WTC11 (cell line): ENCODE data around the gene SH3PXD2A. TPM values are rescaled to one million over a fixed set of nuclear protein-coding genes. Genes with fewer than 3 reads are reported as not detected.

Experiments
- ATAC-seq: fragments of 200-7000 bp; cut with Tn5 transposase; 2 replicates; pipeline ENCODE4 v1.10.0; 2021; ENCODE audit warnings: mild to moderate bottlenecking, moderate library complexity
- CTCF ChIA-PET: fragments of 300-600 bp; sonication (Branson Sonifier 250); formaldehyde crosslinking; loops from one replicate; lab custom pipeline; 2021; ENCODE audit warnings: antibody characterized with exemption; lab: Charles Lee
- POLR2A ChIA-PET: fragments of 350-600 bp; sonication (Branson Sonifier 250); formaldehyde crosslinking; loops from one replicate; lab custom pipeline; 2021; ENCODE audit warnings: antibody characterized with exemption; lab: Charles Lee
- DNase-seq: peaks from one replicate; pipeline ENCODE4 v3.0.0; 2021; ENCODE audit warnings: low spot score
- H3K27ac Mint-ChIP-seq: 2 replicates; pipeline ENCODE4 v1.8.0; 2021; ENCODE audit warnings: mixed read lengths
- H3K27me3 Mint-ChIP-seq: 2 replicates; pipeline ENCODE4 v1.8.0; 2021; ENCODE audit warnings: low read depth, mild to moderate bottlenecking, moderate library complexity, mixed read lengths
- H3K36me3 Mint-ChIP-seq: 2 replicates; pipeline ENCODE4 v1.8.0; 2021; ENCODE audit warnings: mixed read lengths
- H3K4me1 Mint-ChIP-seq: 2 replicates; pipeline ENCODE4 v1.8.0; 2022; ENCODE audit warnings: mixed read lengths
- H3K4me3 Mint-ChIP-seq: 2 replicates; pipeline ENCODE4 v1.8.0; 2021; ENCODE audit warnings: mild to moderate bottlenecking, moderate library complexity, mixed read lengths
- H3K9me3 Mint-ChIP-seq: 2 replicates; pipeline ENCODE4 v1.8.0; 2021; ENCODE audit warnings: mixed read lengths
- ATF6 ChIP-seq: sonication (generic); formaldehyde crosslinking; IDR thresholded peaks from 2 replicates; pipeline ENCODE4 v1.8.1; 2023; ENCODE audit warnings: mild to moderate bottlenecking, missing genetic modification reagents
- CREM ChIP-seq: sonication (generic); formaldehyde crosslinking; IDR thresholded peaks from 2 replicates; pipeline ENCODE4 v1.8.1; 2022; ENCODE audit warnings: mild to moderate bottlenecking, missing genetic modification reagents, moderate library complexity
- ESRRA ChIP-seq: sonication (generic); formaldehyde crosslinking; IDR thresholded peaks from 2 replicates; pipeline ENCODE4 v1.8.1; 2022; ENCODE audit warnings: mild to moderate bottlenecking, missing genetic modification reagents, borderline replicate concordance
- ETV6 ChIP-seq: sonication (generic); formaldehyde crosslinking; IDR thresholded peaks from 2 replicates; pipeline ENCODE4 v1.8.1; 2022; ENCODE audit warnings: mild to moderate bottlenecking, missing genetic modification reagents
- FOXJ3 ChIP-seq: sonication (generic); formaldehyde crosslinking; IDR thresholded peaks from 2 replicates; pipeline ENCODE4 v1.9.0; 2021; ENCODE audit warnings: missing genetic modification reagents, mild to moderate bottlenecking, borderline replicate concordance
- FOXP1 ChIP-seq: sonication (generic); formaldehyde crosslinking; IDR thresholded peaks from 2 replicates; pipeline ENCODE4 v1.8.0; 2022; ENCODE audit warnings: missing genetic modification reagents, mild to moderate bottlenecking, moderate library complexity, borderline replicate concordance
- JUN ChIP-seq: sonication (generic); formaldehyde crosslinking; IDR thresholded peaks from 2 replicates; pipeline ENCODE4 v1.8.0; 2023; ENCODE audit warnings: mild to moderate bottlenecking, missing genetic modification reagents
- MYBL2 ChIP-seq: sonication (generic); formaldehyde crosslinking; IDR thresholded peaks from 2 replicates; pipeline ENCODE4 v1.8.1; 2023; ENCODE audit warnings: mild to moderate bottlenecking, moderate library complexity, missing genetic modification reagents
- NR3C1 ChIP-seq: sonication (generic); formaldehyde crosslinking; conservative IDR thresholded peaks from 2 replicates; pipeline ENCODE4 v1.8.1; 2023; ENCODE audit warnings: low read depth, mild to moderate bottlenecking, missing genetic modification reagents
- PRRX2 ChIP-seq: fragments of 250-450 bp; sonication (Bioruptor Pico); IDR thresholded peaks from 2 replicates; pipeline ENCODE4 v1.8.0; 2021; ENCODE audit warnings: mild to moderate bottlenecking
- RORB ChIP-seq: fragments of 250-450 bp; sonication (Bioruptor Pico); IDR thresholded peaks from 2 replicates; pipeline ENCODE4 v1.9.0; 2021; ENCODE audit warnings: mild to moderate bottlenecking
- SMAD4 ChIP-seq: sonication (generic); formaldehyde crosslinking; IDR thresholded peaks from 2 replicates; pipeline ENCODE4 v1.8.0; 2022; ENCODE audit warnings: mild to moderate bottlenecking, missing genetic modification reagents
- TP53 ChIP-seq: sonication (generic); formaldehyde crosslinking; IDR thresholded peaks from 2 replicates; pipeline ENCODE4 v1.8.1; 2023; ENCODE audit warnings: mild to moderate bottlenecking, missing genetic modification reagents
- ZBTB21 ChIP-seq: sonication (generic); formaldehyde crosslinking; IDR thresholded peaks from 2 replicates; pipeline ENCODE4 v1.8.1; 2023; ENCODE audit warnings: mild to moderate bottlenecking, missing genetic modification reagents, borderline replicate concordance
- ZNF121 ChIP-seq: sonication (generic); formaldehyde crosslinking; IDR thresholded peaks from 2 replicates; pipeline ENCODE4 v1.8.0; 2023; ENCODE audit warnings: missing genetic modification reagents
- ZNF396 ChIP-seq: fragments of 250-450 bp; sonication (Bioruptor Pico); IDR thresholded peaks from 2 replicates; pipeline ENCODE4 v1.8.0; 2021; ENCODE audit warnings: mild to moderate bottlenecking, moderate library complexity, borderline replicate concordance
- total RNA-seq: library from RNA; stranded (reverse); gene quantifications from 3 replicates; pipeline ENCODE4 v1.2.3, GENCODE V29; 2021
- TF ChIP-seq, protein P1 (sequence below): sonication (generic); formaldehyde crosslinking; IDR thresholded peaks from 2 replicates; pipeline ENCODE4 v1.8.0; 2023; ENCODE audit warnings: missing genetic modification reagents, mild to moderate bottlenecking, borderline replicate concordance
- TF ChIP-seq, protein P2 (sequence below): sonication (generic); formaldehyde crosslinking; IDR thresholded peaks from 2 replicates; pipeline ENCODE4 v1.8.0; 2022; ENCODE audit warnings: mild to moderate bottlenecking, missing genetic modification reagents
- TF ChIP-seq, protein P3 (sequence below): sonication (generic); formaldehyde crosslinking; IDR thresholded peaks from 2 replicates; pipeline ENCODE4 v1.8.0; 2022; ENCODE audit warnings: mild to moderate bottlenecking, missing genetic modification reagents
- TF ChIP-seq, protein P4 (sequence below): sonication (generic); formaldehyde crosslinking; IDR thresholded peaks from 2 replicates; pipeline ENCODE4 v1.8.1; 2023; ENCODE audit warnings: mild to moderate bottlenecking, missing genetic modification reagents, moderate library complexity
- TF ChIP-seq, protein P5 (sequence below): sonication (generic); formaldehyde crosslinking; IDR thresholded peaks from 2 replicates; pipeline ENCODE4 v1.8.0; 2022; ENCODE audit warnings: mild to moderate bottlenecking, missing genetic modification reagents
- TF ChIP-seq, protein P6 (sequence below): sonication (generic); formaldehyde crosslinking; IDR thresholded peaks from 2 replicates; pipeline ENCODE4 v1.8.0; 2022; ENCODE audit warnings: missing genetic modification reagents

Gene SH3PXD2A
- total RNA-seq, 1 experiment from 2014 or later = 15.7 TPM

- TF ChIP-seq, protein P1, sequence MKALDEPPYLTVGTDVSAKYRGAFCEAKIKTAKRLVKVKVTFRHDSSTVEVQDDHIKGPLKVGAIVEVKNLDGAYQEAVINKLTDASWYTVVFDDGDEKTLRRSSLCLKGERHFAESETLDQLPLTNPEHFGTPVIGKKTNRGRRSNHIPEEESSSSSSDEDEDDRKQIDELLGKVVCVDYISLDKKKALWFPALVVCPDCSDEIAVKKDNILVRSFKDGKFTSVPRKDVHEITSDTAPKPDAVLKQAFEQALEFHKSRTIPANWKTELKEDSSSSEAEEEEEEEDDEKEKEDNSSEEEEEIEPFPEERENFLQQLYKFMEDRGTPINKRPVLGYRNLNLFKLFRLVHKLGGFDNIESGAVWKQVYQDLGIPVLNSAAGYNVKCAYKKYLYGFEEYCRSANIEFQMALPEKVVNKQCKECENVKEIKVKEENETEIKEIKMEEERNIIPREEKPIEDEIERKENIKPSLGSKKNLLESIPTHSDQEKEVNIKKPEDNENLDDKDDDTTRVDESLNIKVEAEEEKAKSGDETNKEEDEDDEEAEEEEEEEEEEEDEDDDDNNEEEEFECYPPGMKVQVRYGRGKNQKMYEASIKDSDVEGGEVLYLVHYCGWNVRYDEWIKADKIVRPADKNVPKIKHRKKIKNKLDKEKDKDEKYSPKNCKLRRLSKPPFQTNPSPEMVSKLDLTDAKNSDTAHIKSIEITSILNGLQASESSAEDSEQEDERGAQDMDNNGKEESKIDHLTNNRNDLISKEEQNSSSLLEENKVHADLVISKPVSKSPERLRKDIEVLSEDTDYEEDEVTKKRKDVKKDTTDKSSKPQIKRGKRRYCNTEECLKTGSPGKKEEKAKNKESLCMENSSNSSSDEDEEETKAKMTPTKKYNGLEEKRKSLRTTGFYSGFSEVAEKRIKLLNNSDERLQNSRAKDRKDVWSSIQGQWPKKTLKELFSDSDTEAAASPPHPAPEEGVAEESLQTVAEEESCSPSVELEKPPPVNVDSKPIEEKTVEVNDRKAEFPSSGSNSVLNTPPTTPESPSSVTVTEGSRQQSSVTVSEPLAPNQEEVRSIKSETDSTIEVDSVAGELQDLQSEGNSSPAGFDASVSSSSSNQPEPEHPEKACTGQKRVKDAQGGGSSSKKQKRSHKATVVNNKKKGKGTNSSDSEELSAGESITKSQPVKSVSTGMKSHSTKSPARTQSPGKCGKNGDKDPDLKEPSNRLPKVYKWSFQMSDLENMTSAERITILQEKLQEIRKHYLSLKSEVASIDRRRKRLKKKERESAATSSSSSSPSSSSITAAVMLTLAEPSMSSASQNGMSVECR (CRISPR knock-in tag) = no peak
- TF ChIP-seq PRRX2 (CRISPR knock-in tag) = no peak
- no peak for TF ChIP-seq JUN (CRISPR knock-in tag)
- TF ChIP-seq RORB (CRISPR knock-in tag) = no peak
- no peak for TF ChIP-seq NR3C1 (CRISPR knock-in tag)
- TF ChIP-seq MYBL2 (CRISPR knock-in tag) = no peak
- no peak for TF ChIP-seq FOXJ3 (CRISPR knock-in tag)
- TF ChIP-seq FOXP1 (CRISPR knock-in tag) = no peak
Measured at GRCh38 chr10:103843045-103843444, 12.3 kb downstream of the SH3PXD2A start (continued).

DNA sequence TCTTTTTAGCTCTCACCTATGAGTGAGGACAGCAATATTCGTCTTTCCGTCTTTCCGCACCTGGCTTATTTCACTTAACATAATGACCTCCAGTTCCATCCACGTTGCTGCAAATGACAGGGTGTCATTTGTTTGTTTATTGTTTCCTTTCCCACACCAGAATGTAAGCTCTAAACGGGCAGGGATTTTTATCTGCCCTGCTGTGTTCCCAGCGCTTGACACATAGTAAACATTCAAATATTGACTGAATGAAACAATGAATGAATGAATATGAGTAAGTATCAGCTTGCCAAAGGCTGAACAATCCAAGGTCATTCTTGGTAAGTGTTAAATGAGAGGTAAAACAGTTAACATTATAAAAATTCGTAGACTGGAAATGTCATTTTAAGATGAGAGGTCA lies 12.8 kb downstream of the SH3PXD2A start:
- TF ChIP-seq, protein P2, sequence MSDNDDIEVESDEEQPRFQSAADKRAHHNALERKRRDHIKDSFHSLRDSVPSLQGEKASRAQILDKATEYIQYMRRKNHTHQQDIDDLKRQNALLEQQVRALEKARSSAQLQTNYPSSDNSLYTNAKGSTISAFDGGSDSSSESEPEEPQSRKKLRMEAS = no peak
- no peak for TF ChIP-seq ZNF121 (CRISPR knock-in tag)
- no peak for TF ChIP-seq ESRRA (CRISPR knock-in tag)
- TF ChIP-seq SMAD4 (CRISPR knock-in tag) = no peak
- TF ChIP-seq, protein P3, sequence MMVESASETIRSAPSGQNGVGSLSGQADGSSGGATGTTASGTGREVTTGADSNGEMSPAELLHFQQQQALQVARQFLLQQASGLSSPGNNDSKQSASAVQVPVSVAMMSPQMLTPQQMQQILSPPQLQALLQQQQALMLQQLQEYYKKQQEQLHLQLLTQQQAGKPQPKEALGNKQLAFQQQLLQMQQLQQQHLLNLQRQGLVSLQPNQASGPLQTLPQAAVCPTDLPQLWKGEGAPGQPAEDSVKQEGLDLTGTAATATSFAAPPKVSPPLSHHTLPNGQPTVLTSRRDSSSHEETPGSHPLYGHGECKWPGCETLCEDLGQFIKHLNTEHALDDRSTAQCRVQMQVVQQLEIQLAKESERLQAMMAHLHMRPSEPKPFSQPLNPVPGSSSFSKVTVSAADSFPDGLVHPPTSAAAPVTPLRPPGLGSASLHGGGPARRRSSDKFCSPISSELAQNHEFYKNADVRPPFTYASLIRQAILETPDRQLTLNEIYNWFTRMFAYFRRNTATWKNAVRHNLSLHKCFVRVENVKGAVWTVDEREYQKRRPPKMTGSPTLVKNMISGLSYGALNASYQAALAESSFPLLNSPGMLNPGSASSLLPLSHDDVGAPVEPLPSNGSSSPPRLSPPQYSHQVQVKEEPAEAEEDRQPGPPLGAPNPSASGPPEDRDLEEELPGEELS (CRISPR knock-in tag) = no peak
- TF ChIP-seq ZBTB21 (CRISPR knock-in tag) = no peak
- TF ChIP-seq CREM = no peak
- TF ChIP-seq ZNF396 (CRISPR knock-in tag) = no peak
- TF ChIP-seq, protein P4, sequence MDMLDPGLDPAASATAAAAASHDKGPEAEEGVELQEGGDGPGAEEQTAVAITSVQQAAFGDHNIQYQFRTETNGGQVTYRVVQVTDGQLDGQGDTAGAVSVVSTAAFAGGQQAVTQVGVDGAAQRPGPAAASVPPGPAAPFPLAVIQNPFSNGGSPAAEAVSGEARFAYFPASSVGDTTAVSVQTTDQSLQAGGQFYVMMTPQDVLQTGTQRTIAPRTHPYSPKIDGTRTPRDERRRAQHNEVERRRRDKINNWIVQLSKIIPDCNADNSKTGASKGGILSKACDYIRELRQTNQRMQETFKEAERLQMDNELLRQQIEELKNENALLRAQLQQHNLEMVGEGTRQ (CRISPR knock-in tag) = no peak
- TF ChIP-seq ETV6 (CRISPR knock-in tag) = no peak
- no peak for TF ChIP-seq PRRX2 (CRISPR knock-in tag)
- TF ChIP-seq ATF6 = no peak
- TF ChIP-seq, protein P5, sequence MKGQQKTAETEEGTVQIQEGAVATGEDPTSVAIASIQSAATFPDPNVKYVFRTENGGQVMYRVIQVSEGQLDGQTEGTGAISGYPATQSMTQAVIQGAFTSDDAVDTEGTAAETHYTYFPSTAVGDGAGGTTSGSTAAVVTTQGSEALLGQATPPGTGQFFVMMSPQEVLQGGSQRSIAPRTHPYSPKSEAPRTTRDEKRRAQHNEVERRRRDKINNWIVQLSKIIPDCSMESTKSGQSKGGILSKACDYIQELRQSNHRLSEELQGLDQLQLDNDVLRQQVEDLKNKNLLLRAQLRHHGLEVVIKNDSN (CRISPR knock-in tag) = no peak
- no peak for TF ChIP-seq TP53
- TF ChIP-seq, protein P6, sequence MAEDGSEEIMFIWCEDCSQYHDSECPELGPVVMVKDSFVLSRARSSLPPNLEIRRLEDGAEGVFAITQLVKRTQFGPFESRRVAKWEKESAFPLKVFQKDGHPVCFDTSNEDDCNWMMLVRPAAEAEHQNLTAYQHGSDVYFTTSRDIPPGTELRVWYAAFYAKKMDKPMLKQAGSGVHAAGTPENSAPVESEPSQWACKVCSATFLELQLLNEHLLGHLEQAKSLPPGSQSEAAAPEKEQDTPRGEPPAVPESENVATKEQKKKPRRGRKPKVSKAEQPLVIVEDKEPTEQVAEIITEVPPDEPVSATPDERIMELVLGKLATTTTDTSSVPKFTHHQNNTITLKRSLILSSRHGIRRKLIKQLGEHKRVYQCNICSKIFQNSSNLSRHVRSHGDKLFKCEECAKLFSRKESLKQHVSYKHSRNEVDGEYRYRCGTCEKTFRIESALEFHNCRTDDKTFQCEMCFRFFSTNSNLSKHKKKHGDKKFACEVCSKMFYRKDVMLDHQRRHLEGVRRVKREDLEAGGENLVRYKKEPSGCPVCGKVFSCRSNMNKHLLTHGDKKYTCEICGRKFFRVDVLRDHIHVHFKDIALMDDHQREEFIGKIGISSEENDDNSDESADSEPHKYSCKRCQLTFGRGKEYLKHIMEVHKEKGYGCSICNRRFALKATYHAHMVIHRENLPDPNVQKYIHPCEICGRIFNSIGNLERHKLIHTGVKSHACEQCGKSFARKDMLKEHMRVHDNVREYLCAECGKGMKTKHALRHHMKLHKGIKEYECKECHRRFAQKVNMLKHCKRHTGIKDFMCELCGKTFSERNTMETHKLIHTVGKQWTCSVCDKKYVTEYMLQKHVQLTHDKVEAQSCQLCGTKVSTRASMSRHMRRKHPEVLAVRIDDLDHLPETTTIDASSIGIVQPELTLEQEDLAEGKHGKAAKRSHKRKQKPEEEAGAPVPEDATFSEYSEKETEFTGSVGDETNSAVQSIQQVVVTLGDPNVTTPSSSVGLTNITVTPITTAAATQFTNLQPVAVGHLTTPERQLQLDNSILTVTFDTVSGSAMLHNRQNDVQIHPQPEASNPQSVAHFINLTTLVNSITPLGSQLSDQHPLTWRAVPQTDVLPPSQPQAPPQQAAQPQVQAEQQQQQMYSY = no peak
- ATAC-seq (no peak), DNase-seq (no peak)
- no peaks in the 10 kb centered on the region for H3K36me3 Mint-ChIP-seq
- no peak overlapping the region for H3K27ac Mint-ChIP-seq
- H3K4me3 Mint-ChIP-seq = no peak overlapping the region
- ChIA-PET POLR2A (no interaction called here), CTCF (no interaction called here)
- H3K4me1 Mint-ChIP-seq = peaks cover 63% of the 10 kb centered on the region
- H3K9me3 Mint-ChIP-seq = no peaks in the 10 kb centered on the region
- H3K27me3 Mint-ChIP-seq = no peaks in the 10 kb centered on the region
